HCT116 (cell line): ENCODE measurements around the gene TCAP. TPM values are rescaled to one million over a fixed set of nuclear protein-coding genes. Genes with fewer than 3 reads are reported as not detected.

Source experiments
- ATAC-seq: fragments of 200-7000 bp; cut with Tn5 transposase; 2 replicates; pipeline ENCODE4 v1.9.1; 2020; ENCODE audit warnings: mild to moderate bottlenecking, moderate library complexity
- BruUV-seq: library from RNA; stranded (reverse); fragments of 400-500 nt; replicated peaks from 2 replicates; lab custom pipeline; 2021; lab: Mats Ljungman, UMichigan
- CTCF ChIA-PET: fragments of 300-600 bp; sonication (Branson Sonifier 250); formaldehyde crosslinking; loops from one replicate; lab custom pipeline; 2021; ENCODE audit warnings: antibody characterized with exemption; lab: Charles Lee
- POLR2A ChIA-PET: fragments of 300-600, 350-600 bp; sonication (Branson Sonifier 250); formaldehyde crosslinking; loops from one replicate; lab custom pipeline; 2021; ENCODE audit warnings: antibody characterized with exemption; lab: Charles Lee
- RAD21 ChIA-PET, 2 experiments: fragments of 300-600 bp; sonication (Branson Sonifier 250); formaldehyde crosslinking; loops; one replicate each; lab custom pipeline; 2023; ENCODE audit warnings: low total read pairs in 2 of 2; ENCODE audit not compliant: uncharacterized antibody in 2 of 2, unreplicated experiment in 2 of 2, low non-redundant PET in 1 of 2; lab: Charles Lee
- DNase-seq: peaks from one replicate; pipeline ENCODE4 v3.0.0-alpha.2; 2010; ENCODE audit warnings: low read depth, low spot score
- H2AFZ ChIP-seq: fragments of 200-600 bp; shearing (Covaris generic), sonication (generic); 2 replicates; pipeline ENCODE4 v1.6.1; 2017; ENCODE audit warnings: low read depth, mixed run types, mixed read lengths, antibody characterized with exemption, low read length; ENCODE audit not compliant: poor library complexity, severe bottlenecking
- H3K27ac ChIP-seq: 2 replicates; pipeline ENCODE4 v1.5.1; 2012; ENCODE audit warnings: low read depth, low read length
- H3K27me3 ChIP-seq: fragments of 200-600 bp; sonication (generic); 2 replicates; pipeline ENCODE4 v1.6.1; 2016; ENCODE audit warnings: mixed run types, low read length, mixed read lengths; ENCODE audit not compliant: insufficient read depth
- H3K36me3 ChIP-seq, 2 experiments: fragments of 200-500 bp in 1 of 2; fragments of 200-600 bp in 1 of 2; sonication (Bioruptor generic) in 1 of 2; sonication (generic) in 1 of 2; 2 replicates each; pipeline versions ENCODE4 v1.5.1 to v1.6.1; 2014 to 2016; ENCODE audit warnings: low read length in 2 of 2, inconsistent platforms in 1 of 2, mixed read lengths in 1 of 2, mixed run types in 1 of 2; ENCODE audit not compliant: insufficient read depth in 2 of 2, control insufficient read depth in 1 of 2
- H3K4me1 ChIP-seq, 2 experiments: fragments of 200-600 bp in 1 of 2; sonication (generic) in 1 of 2; 2 replicates each; pipeline versions ENCODE4 v1.5.1 to v1.6.1; 2012 to 2017; ENCODE audit warnings: low read length in 2 of 2, inconsistent platforms in 1 of 2, mild to moderate bottlenecking in 1 of 2, mixed read lengths in 1 of 2, mixed run types in 1 of 2, moderate library complexity in 1 of 2; ENCODE audit not compliant: insufficient read depth in 2 of 2, control insufficient read depth in 1 of 2
- H3K4me2 ChIP-seq: fragments of 200-600 bp; sonication (generic); 2 replicates; pipeline ENCODE4 v1.6.1; 2017; ENCODE audit warnings: mixed run types, low read length, mixed read lengths
- H3K4me3 ChIP-seq, 2 experiments: fragments of 200-600 bp in 1 of 2; sonication (generic) in 1 of 2; replicated peaks in 1 of 2; 2 replicates each; pipeline ENCODE4 v1.5.1; 2011 to 2016; ENCODE audit warnings: low read length in 2 of 2, control low read depth in 1 of 2, low read depth in 1 of 2, mild to moderate bottlenecking in 1 of 2, mixed read lengths in 1 of 2, mixed run types in 1 of 2
- H3K79me2 ChIP-seq: fragments of 200-600 bp; sonication (generic); 2 replicates; pipeline ENCODE4 v1.6.1; 2017; ENCODE audit warnings: mild to moderate bottlenecking, mixed run types, low read length, moderate library complexity, mixed read lengths; ENCODE audit not compliant: insufficient read depth
- H3K9ac ChIP-seq: fragments of 200-600 bp; sonication (generic); 2 replicates; pipeline ENCODE4 v1.6.1; 2016; ENCODE audit warnings: low read length, mixed read lengths
- H3K9me2 ChIP-seq: fragments of 200-600 bp; sonication (generic), shearing (Covaris generic); 2 replicates; pipeline ENCODE4 v1.6.1; 2017; ENCODE audit warnings: mixed run types, mild to moderate bottlenecking, moderate library complexity; ENCODE audit not compliant: insufficient read depth
- H3K9me3 ChIP-seq, 2 experiments: fragments of 200-500 bp in 1 of 2; fragments of 200-600 bp in 1 of 2; sonication (Bioruptor generic) in 1 of 2; sonication (generic) in 1 of 2; 2 replicates each; pipeline ENCODE4 v1.6.1; 2014 to 2017; ENCODE audit warnings: low read length in 2 of 2, mixed read lengths in 2 of 2, inconsistent platforms in 1 of 2, low read depth in 1 of 2, mild to moderate bottlenecking in 1 of 2, mixed run types in 1 of 2, moderate library complexity in 1 of 2; ENCODE audit not compliant: control insufficient read depth in 1 of 2, insufficient read depth in 1 of 2
- H4K20me1 ChIP-seq: fragments of 200-600 bp; sonication (generic), shearing (Covaris generic); 2 replicates; pipeline ENCODE4 v1.6.1; 2017; ENCODE audit warnings: mixed run types, mild to moderate bottlenecking, moderate library complexity; ENCODE audit not compliant: insufficient read depth
- CBX3 ChIP-seq: IDR thresholded peaks from 2 replicates; pipeline ENCODE4 v1.6.1; 2012; ENCODE audit warnings: low read depth
- CTCF ChIP-seq, 3 experiments: fragments of 200-600 bp in 1 of 3; sonication (generic) in 1 of 3; IDR thresholded peaks in 2 of 3; conservative IDR thresholded peaks in 1 of 3; 2 replicates each; pipeline ENCODE4 v1.5.1; 2012 to 2017; ENCODE audit warnings: low read depth in 2 of 3, low read length in 2 of 3, antibody characterized with exemption in 1 of 3, borderline replicate concordance in 1 of 3, control low read depth in 1 of 3, mild to moderate bottlenecking in 1 of 3, mixed read lengths in 1 of 3, mixed run types in 1 of 3, moderate library complexity in 1 of 3; ENCODE audit not compliant: insufficient read depth in 1 of 3
- EGR1 ChIP-seq: IDR thresholded peaks from 2 replicates; pipeline ENCODE4 v1.6.1; 2012; ENCODE audit warnings: low read depth
- ELF1 ChIP-seq: IDR thresholded peaks from 2 replicates; pipeline ENCODE4 v1.6.1; 2012; ENCODE audit warnings: low read depth, borderline replicate concordance
- EZH2 ChIP-seq: fragments of 200-600 bp; sonication (generic); IDR thresholded peaks from 2 replicates; pipeline ENCODE4 v1.6.1; 2017; ENCODE audit warnings: antibody characterized with exemption, mixed run types
- EZH2phosphoT487 ChIP-seq: fragments of 200-600 bp; IDR thresholded peaks from 2 replicates; pipeline ENCODE4 v1.6.1; 2018; ENCODE audit warnings: antibody characterized with exemption, borderline replicate concordance
- JUND ChIP-seq: IDR thresholded peaks from 2 replicates; pipeline ENCODE4 v1.6.1; 2012
- POLR2A ChIP-seq: IDR thresholded peaks from 2 replicates; pipeline ENCODE4 v1.7.0; 2011; ENCODE audit warnings: borderline replicate concordance; ENCODE audit not compliant: insufficient read depth, insufficient read length; ENCODE audit errors: extremely low read depth
- POLR2AphosphoS5 ChIP-seq: IDR thresholded peaks from 2 replicates; pipeline ENCODE4 v1.6.1; 2011; ENCODE audit warnings: mild to moderate bottlenecking, low read depth, low read length, moderate library complexity
- RAD21 ChIP-seq: IDR thresholded peaks from 2 replicates; pipeline ENCODE4 v1.6.1; 2012; ENCODE audit warnings: low read depth, mild to moderate bottlenecking
- SIN3A ChIP-seq: IDR thresholded peaks from 2 replicates; pipeline ENCODE4 v1.6.1; 2012; ENCODE audit warnings: low read depth
- SRF ChIP-seq: IDR thresholded peaks from 2 replicates; pipeline ENCODE4 v1.6.1; 2012; ENCODE audit warnings: low read depth
- YY1 ChIP-seq: IDR thresholded peaks from 2 replicates; pipeline ENCODE4 v1.6.1; 2011; ENCODE audit warnings: low read length, low read depth, moderate library complexity, mild to moderate bottlenecking; ENCODE audit not compliant: insufficient replicate concordance; ENCODE audit errors: extremely low read depth
- ZBTB33 ChIP-seq: IDR thresholded peaks from 2 replicates; pipeline ENCODE4 v1.6.1; 2011; ENCODE audit warnings: mild to moderate bottlenecking, low read length, moderate library complexity; ENCODE audit not compliant: insufficient replicate concordance; ENCODE audit errors: extremely low read depth
- ZFX ChIP-seq: fragments of 450-650 bp; IDR thresholded peaks from 2 replicates; pipeline ENCODE4 v1.6.1; 2017
- ZNF274 ChIP-seq: fragments of 200-500 bp; sonication (Bioruptor generic); IDR thresholded peaks from 2 replicates; pipeline ENCODE4 v1.6.1; 2014; ENCODE audit warnings: mild to moderate bottlenecking, low read depth, low read length, inconsistent platforms
- intact Hi-C: fragments of 100-400 bp; cut with micrococcal nuclease; formaldehyde crosslinking; loops from 2 replicates; pipeline ENCODE4 v1.10.0; 2022
- total RNA-seq: library from RNA; stranded (reverse); gene quantifications from one replicate; pipeline ENCODE4 v1.2.1, GENCODE V29; 2021; ENCODE audit not compliant: unreplicated experiment
- TF ChIP-seq, protein P1 (sequence below): IDR thresholded peaks from 2 replicates; pipeline ENCODE4 v1.6.1; 2012; ENCODE audit warnings: low read depth
- TF ChIP-seq, protein P2 (sequence below): IDR thresholded peaks from 2 replicates; pipeline ENCODE4 v1.6.1; 2012
- TF ChIP-seq, protein P3 (sequence below): IDR thresholded peaks from 2 replicates; pipeline ENCODE4 v1.6.1; 2012

The TCAP gene
- total RNA-seq, 1 experiment from 2014 or later = 1.5 TPM

GRCh38 chr17:39694593-39694992 lies 29.4 kb downstream of the TCAP start:
- ATAC-seq (no peak), DNase-seq (no peak)
- no TSS peak for BruUV-seq
- Histone ChIP-seq H3K9me2 (no peaks in the 10 kb centered on the region), H3K79me2 (no peaks in the 10 kb centered on the region), H3K27me3 (no peaks in the 10 kb centered on the region), H4K20me1 (no peaks in the 10 kb centered on the region), H3K4me3 (no peak overlapping the region), H3K4me1 (peaks cover 7 to 11% of the 10 kb centered on the region in 2 experiments; a peak in 3 of 4 replicates), H3K9ac (no peak overlapping the region), H3K27ac (no peak overlapping the region), H3K9me3 (no peaks in the 10 kb centered on the region), H3K4me2 (no peak overlapping the region), H2AFZ (no peak overlapping the region), H3K36me3 (no peaks in the 10 kb centered on the region)
- TF ChIP-seq POLR2A = no peak
- TF ChIP-seq ELF1 = no peak
- no peak for TF ChIP-seq POLR2AphosphoS5
- TF ChIP-seq, protein P1, sequence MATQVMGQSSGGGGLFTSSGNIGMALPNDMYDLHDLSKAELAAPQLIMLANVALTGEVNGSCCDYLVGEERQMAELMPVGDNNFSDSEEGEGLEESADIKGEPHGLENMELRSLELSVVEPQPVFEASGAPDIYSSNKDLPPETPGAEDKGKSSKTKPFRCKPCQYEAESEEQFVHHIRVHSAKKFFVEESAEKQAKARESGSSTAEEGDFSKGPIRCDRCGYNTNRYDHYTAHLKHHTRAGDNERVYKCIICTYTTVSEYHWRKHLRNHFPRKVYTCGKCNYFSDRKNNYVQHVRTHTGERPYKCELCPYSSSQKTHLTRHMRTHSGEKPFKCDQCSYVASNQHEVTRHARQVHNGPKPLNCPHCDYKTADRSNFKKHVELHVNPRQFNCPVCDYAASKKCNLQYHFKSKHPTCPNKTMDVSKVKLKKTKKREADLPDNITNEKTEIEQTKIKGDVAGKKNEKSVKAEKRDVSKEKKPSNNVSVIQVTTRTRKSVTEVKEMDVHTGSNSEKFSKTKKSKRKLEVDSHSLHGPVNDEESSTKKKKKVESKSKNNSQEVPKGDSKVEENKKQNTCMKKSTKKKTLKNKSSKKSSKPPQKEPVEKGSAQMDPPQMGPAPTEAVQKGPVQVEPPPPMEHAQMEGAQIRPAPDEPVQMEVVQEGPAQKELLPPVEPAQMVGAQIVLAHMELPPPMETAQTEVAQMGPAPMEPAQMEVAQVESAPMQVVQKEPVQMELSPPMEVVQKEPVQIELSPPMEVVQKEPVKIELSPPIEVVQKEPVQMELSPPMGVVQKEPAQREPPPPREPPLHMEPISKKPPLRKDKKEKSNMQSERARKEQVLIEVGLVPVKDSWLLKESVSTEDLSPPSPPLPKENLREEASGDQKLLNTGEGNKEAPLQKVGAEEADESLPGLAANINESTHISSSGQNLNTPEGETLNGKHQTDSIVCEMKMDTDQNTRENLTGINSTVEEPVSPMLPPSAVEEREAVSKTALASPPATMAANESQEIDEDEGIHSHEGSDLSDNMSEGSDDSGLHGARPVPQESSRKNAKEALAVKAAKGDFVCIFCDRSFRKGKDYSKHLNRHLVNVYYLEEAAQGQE = no peak
- no peak for TF ChIP-seq ZFX
- no peak for TF ChIP-seq SRF
- no peak for TF ChIP-seq EZH2
- TF ChIP-seq, protein P2, sequence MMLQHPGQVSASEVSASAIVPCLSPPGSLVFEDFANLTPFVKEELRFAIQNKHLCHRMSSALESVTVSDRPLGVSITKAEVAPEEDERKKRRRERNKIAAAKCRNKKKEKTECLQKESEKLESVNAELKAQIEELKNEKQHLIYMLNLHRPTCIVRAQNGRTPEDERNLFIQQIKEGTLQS = no peak
- no peak for TF ChIP-seq ZBTB33
- TF ChIP-seq ZNF274 = no peak
- TF ChIP-seq EZH2phosphoT487 = no peak
- TF ChIP-seq YY1 = no peak
- no peak for TF ChIP-seq CTCF (IDR thresholded peaks at IDR 0.05 in 2 of 3, conservative IDR thresholded peaks at IDR 0.05 in 1 of 3; ENCODE audit: borderline replicate concordance in 1 of 3, insufficient read depth in 1 of 3, low read depth in 2 of 3, low read length in 2 of 3)
- no peak for TF ChIP-seq SIN3A
- TF ChIP-seq CBX3 = no peak
- TF ChIP-seq RAD21 = no peak
- TF ChIP-seq JUND = no peak
- no peak for TF ChIP-seq EGR1
- TF ChIP-seq, protein P3, sequence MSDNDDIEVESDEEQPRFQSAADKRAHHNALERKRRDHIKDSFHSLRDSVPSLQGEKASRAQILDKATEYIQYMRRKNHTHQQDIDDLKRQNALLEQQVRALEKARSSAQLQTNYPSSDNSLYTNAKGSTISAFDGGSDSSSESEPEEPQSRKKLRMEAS = no peak
- CTCF ChIA-PET = no interaction called here
- RAD21 ChIA-PET = interaction anchor here in 1 of 2 experiments (0.5 kb wide), 1 partner anchor 251 kb away, joined by 3 read pairs; no protein-coding TSS in a partner anchor
- intact Hi-C loops = no loop called here
- POLR2A ChIA-PET = no interaction called here
